GM12878 (cell line): ENCODE results near the gene TNP2. TPM values are rescaled to one million over a fixed set of nuclear protein-coding genes. Genes with fewer than 3 reads are reported as not detected.

Source experiments
- E2F8 ChIP-seq: fragments of 450-650 bp; IDR thresholded peaks from 2 replicates; pipeline ENCODE4 v1.6.1; 2018; ENCODE audit warnings: mild to moderate bottlenecking, low read depth, moderate library complexity; ENCODE audit not compliant: partially characterized antibody
- EZH2 ChIP-seq: IDR thresholded peaks from 2 replicates; pipeline ENCODE4 v1.6.1; 2012; ENCODE audit warnings: low read depth, mild to moderate bottlenecking, control low read depth, inconsistent platforms, low read length, borderline replicate concordance; ENCODE audit not compliant: control insufficient read depth
- IRF3 ChIP-seq: fragments of 450-650 bp; IDR thresholded peaks from 2 replicates; pipeline ENCODE4 v1.6.1; 2014; ENCODE audit warnings: mild to moderate bottlenecking
- IRF4 ChIP-seq: IDR thresholded peaks from 2 replicates; pipeline ENCODE4 v1.6.1; 2011; ENCODE audit warnings: low read depth, low read length
- JUND ChIP-seq: IDR thresholded peaks from 2 replicates; pipeline ENCODE4 v1.6.1; 2012; ENCODE audit warnings: low read depth, mild to moderate bottlenecking, low read length, improper control_type of control experiment, moderate library complexity
- MAX ChIP-seq: IDR thresholded peaks from 2 replicates; pipeline ENCODE4 v1.6.1; 2012; ENCODE audit warnings: low read depth, low read length, improper control_type of control experiment
- MTA2 ChIP-seq: fragments of 450-650 bp; IDR thresholded peaks from 2 replicates; pipeline ENCODE4 v1.6.1; 2016; ENCODE audit warnings: low read depth, mild to moderate bottlenecking, moderate library complexity
- MTA3 ChIP-seq: IDR thresholded peaks from 2 replicates; pipeline ENCODE4 v1.6.1; 2012; ENCODE audit warnings: low read length, inconsistent platforms, borderline replicate concordance
- MYC ChIP-seq: IDR thresholded peaks from 2 replicates; pipeline ENCODE4 v1.6.1; 2011; ENCODE audit warnings: mild to moderate bottlenecking, low read length, moderate library complexity, inconsistent platforms; ENCODE audit not compliant: insufficient read depth, insufficient replicate concordance, insufficient read length, severe bottlenecking
- STAT1 ChIP-seq: fragments of 450-650 bp; conservative IDR thresholded peaks from 2 replicates; pipeline ENCODE4 v1.6.1; 2014; ENCODE audit warnings: antibody characterized with exemption, mild to moderate bottlenecking
- WRNIP1 ChIP-seq: IDR thresholded peaks from 2 replicates; pipeline ENCODE4 v1.6.1; 2011; ENCODE audit warnings: low read depth, low read length, improper control_type of control experiment, borderline replicate concordance
- YBX1 ChIP-seq: fragments of 450-650 bp; IDR thresholded peaks from 2 replicates; pipeline ENCODE4 v1.6.1; 2016; ENCODE audit warnings: antibody characterized with exemption
- polyA plus RNA-seq, 11 experiments: library from polyadenylated mRNA; depleted of rRNA in 4 of 11; unstranded in 6 of 11; stranded (reverse) in 5 of 11; fragments of >200 nt; fragmentation: Nextera tagmentation in 4 of 11; fragmentation: Illumina TruSeq in 1 of 11; extraction: Ambion mirVana in 4 of 11; extraction: Trizol in 1 of 11; gene quantifications; 1 replicate in 1 of 11; 2 replicates in 10 of 11; pipeline versions ENCODE4 v1.2.1 to v1.2.3, GENCODE V29; 2011 to 2016; ENCODE audit warnings: inconsistent platforms in 2 of 11, missing spikeins in 2 of 11, low read depth in 1 of 11
- total RNA-seq, 4 experiments: library from RNA; depleted of rRNA in 3 of 4; stranded (reverse); fragments of >200 nt in 3 of 4; fragmentation: Illumina TruSeq in 1 of 4; extraction: Trizol in 1 of 4; gene quantifications; 2 replicates each; pipeline versions ENCODE4 v1.2.1 to v1.2.3, GENCODE V29; 2013 to 2021
- TF ChIP-seq, protein P1 (sequence below): IDR thresholded peaks from 2 replicates; pipeline ENCODE4 v1.6.1; 2011; ENCODE audit warnings: mild to moderate bottlenecking, low read depth, low read length, moderate library complexity; ENCODE audit not compliant: insufficient replicate concordance
- TF ChIP-seq, protein P2 (sequence below): IDR thresholded peaks from 2 replicates; pipeline ENCODE4 v1.6.1; 2011; ENCODE audit warnings: borderline replicate concordance, low read depth, mild to moderate bottlenecking, moderate library complexity, low read length; ENCODE audit not compliant: insufficient read depth, poor library complexity, severe bottlenecking
- TF ChIP-seq, protein P3 (sequence below): fragments of 450-650 bp; formaldehyde crosslinking; IDR thresholded peaks from 2 replicates; pipeline ENCODE4 v1.4.0; 2022; ENCODE audit warnings: mild to moderate bottlenecking, moderate library complexity

The TNP2 gene
- total and polyA plus RNA-seq, 10 of the 15 experiments (the other 5 are each of a cell fraction or from before 2014, with no cell fraction given) = not detected

DNA sequence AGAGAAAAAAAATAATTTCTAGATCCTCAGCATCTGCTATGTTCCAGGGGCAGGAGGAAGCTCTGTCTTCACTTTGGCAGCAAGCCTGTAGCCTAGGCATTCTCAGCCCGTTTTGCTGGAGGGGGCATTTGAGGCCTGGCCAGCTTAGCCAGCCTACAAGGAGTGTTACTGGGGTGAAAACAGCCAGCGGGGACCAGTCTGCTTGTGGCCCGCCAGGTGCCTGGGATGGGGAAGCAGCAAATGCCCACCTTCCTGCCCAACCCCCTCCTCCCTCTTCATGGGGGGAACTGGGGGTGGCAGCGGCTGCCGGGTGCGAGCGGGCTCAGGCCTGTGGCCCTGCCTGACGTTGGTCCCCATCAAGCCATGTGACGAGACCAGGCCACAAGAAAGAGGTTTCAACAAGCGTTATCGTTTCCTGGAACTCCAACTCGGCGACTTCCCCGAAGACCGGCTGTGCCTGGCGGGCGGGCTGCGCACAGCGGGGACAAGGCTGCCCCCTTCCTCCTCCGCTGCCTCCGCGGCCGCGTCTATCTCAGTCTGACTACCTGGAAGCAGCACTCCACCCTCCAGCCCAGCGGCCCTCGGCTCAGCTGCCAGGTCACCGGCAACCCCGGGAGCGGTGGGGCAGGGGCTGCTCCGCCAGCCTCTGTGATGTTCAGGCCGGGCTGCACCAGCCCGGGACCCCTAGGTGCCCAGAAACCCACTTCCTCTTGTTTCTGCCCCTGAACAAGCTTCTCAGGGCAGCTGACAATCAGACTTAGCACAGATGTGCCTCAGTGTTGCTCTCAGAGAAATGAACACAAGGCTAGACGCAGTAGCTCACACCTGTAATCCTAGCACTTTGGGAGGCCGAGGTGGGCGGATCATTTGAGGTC, 36.0 kb downstream of the TNP2 start (continued):
- TF ChIP-seq, protein P1, sequence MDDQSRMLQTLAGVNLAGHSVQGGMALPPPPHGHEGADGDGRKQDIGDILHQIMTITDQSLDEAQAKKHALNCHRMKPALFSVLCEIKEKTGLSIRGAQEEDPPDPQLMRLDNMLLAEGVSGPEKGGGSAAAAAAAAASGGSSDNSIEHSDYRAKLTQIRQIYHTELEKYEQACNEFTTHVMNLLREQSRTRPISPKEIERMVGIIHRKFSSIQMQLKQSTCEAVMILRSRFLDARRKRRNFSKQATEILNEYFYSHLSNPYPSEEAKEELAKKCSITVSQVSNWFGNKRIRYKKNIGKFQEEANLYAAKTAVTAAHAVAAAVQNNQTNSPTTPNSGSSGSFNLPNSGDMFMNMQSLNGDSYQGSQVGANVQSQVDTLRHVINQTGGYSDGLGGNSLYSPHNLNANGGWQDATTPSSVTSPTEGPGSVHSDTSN = no peak
- TF ChIP-seq STAT1 (no peak), IRF3 (no peak), JUND (no peak), MTA2 (peak; percentile 68; the same call in 1 of the 2 replicates), WRNIP1 (no peak), MYC (peak; percentile 31), E2F8 (no peak), EZH2 (no peak), MTA3 (no peak; the same call in 1 of the 2 replicates), IRF4 (no peak), YBX1 (no peak), MAX (peak; percentile 51; the same call in 1 of the 2 replicates)
- TF ChIP-seq, protein P2, sequence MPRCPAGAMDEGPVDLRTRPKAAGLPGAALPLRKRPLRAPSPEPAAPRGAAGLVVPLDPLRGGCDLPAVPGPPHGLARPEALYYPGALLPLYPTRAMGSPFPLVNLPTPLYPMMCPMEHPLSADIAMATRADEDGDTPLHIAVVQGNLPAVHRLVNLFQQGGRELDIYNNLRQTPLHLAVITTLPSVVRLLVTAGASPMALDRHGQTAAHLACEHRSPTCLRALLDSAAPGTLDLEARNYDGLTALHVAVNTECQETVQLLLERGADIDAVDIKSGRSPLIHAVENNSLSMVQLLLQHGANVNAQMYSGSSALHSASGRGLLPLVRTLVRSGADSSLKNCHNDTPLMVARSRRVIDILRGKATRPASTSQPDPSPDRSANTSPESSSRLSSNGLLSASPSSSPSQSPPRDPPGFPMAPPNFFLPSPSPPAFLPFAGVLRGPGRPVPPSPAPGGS = no peak
- TF ChIP-seq, protein P3, sequence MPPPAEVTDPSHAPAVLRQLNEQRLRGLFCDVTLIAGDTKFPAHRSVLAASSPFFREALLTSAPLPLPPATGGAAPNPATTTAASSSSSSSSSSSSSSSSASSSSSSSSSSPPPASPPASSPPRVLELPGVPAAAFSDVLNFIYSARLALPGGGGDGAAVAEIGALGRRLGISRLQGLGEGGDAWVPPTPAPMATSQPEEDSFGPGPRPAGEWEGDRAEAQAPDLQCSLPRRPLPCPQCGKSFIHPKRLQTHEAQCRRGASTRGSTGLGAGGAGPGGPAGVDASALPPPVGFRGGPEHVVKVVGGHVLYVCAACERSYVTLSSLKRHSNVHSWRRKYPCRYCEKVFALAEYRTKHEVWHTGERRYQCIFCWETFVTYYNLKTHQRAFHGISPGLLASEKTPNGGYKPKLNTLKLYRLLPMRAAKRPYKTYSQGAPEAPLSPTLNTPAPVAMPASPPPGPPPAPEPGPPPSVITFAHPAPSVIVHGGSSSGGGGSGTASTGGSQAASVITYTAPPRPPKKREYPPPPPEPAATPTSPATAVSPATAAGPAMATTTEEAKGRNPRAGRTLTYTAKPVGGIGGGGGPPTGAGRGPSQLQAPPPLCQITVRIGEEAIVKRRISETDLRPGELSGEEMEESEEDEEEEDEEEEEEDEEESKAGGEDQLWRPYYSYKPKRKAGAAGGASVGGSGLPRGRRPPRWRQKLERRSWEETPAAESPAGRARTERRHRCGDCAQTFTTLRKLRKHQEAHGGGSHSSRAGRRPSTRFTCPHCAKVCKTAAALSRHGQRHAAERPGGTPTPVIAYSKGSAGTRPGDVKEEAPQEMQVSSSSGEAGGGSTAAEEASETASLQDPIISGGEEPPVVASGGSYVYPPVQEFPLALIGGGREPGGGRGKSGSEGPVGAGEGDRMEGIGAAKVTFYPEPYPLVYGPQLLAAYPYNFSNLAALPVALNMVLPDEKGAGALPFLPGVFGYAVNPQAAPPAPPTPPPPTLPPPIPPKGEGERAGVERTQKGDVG (CRISPR knock-in tag) = peak; percentile 52; the same call in 1 of the 2 replicates
